ENCODE data around the gene BBS9.

Gene BBS9

DNA sequence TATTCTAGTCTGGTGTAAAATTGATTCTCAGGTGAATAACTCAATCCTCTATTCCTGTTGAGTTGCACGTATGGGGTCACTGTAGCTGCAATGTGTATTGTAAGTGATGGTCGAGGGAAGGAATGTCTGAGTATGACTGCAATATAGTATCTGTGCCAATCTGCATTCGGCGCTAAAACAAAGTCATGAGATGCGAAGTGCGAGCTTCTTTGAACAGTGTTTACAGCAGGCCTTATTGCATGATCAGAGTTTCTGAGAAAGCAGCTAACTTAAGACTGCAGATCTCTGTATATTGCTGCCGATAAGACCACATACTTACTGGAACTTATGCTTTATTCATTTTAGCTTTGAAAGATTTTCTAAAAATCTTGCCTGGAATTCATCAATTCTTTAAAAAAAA, 434.3 kb downstream of the BBS9 start:
- TF ChIP-seq CTCF (conservative IDR thresholded peaks at IDR 0.05; ENCODE audit: low read length): no peak
- no peak overlapping the region for H3K4me3 ChIP-seq (ENCODE audit: low read length)
- DNase-seq (ENCODE audit: low read depth): no peak

- DNase-seq (ENCODE audit: low read depth): no peak
- TF ChIP-seq CTCF (conservative IDR thresholded peaks at IDR 0.05; ENCODE audit: low read length): no peak
- H3K4me3 ChIP-seq (ENCODE audit: low read length): no peak overlapping the region
These were observed 448.8 kb downstream of the BBS9 start for GRCh38 chr7:33578166-33578565.

DNA sequence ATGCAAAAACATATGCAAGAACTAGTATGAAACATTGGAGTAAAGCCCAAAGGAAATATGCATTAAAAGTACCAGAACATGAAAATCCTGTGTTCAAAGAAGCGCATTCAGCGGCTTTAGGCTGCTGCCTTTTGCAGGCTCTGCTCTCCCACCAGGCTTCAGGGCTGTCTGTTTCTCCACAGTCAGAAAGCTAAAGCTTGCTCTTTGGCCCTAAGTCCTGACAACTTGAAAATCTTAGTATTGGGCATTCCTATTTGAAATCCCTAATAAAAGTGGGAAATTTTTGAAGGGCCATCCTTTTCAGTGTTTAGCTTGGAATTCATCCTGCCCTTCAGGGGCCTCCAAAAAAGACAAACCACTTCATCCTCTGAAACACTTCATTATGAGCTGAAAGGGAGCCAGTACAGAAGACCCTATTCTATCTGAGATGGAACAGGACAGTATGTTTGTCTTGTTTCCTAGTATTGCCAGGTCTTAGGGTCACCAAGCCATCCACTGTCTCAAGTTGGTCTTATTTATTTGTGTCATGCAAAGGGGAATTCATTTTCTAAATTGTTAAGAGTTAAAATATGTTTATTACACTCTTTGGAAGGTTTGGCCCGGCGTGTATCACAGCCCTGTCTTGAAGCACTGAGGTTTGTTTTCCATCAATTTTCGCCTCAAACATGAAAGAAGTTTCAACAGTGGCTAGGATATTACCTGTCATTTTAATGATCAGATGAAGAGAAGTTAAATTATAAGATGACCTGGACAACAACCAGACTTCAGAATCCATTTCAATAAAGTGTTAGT, 449.7 kb downstream of the BBS9 start:
- H3K4me3 ChIP-seq (ENCODE audit: low read length): no peak overlapping the region
- TF ChIP-seq CTCF (conservative IDR thresholded peaks at IDR 0.05; ENCODE audit: low read length): no peak
- DNase-seq (ENCODE audit: low read depth): no peak

DNA sequence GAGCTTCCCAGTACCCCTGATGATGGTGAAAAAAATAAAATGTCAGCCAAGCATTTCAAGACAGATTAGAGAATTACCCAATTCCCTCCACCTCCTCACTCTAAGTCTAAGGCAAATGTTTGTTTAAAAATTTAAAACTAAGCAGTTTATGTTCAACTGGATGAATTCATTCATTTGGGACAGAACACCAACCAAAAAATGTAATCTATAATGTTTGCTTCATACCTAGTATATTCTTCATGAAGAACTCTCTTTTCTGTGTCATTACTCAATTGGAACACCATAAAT, 450.3 kb downstream of the BBS9 start:
- no peak for DNase-seq (ENCODE audit: low read depth)
- H3K4me3 ChIP-seq (ENCODE audit: low read length): no peak overlapping the region
- no peak for TF ChIP-seq CTCF (conservative IDR thresholded peaks at IDR 0.05; ENCODE audit: low read length)

- DNase-seq (ENCODE audit: low read depth): no peak
- no peak for TF ChIP-seq CTCF (conservative IDR thresholded peaks at IDR 0.05; ENCODE audit: low read length)
- no peak overlapping the region for H3K4me3 ChIP-seq (ENCODE audit: low read length)
These were observed 451.9 kb downstream of the BBS9 start for GRCh38 chr7:33581236-33581635.

DNA sequence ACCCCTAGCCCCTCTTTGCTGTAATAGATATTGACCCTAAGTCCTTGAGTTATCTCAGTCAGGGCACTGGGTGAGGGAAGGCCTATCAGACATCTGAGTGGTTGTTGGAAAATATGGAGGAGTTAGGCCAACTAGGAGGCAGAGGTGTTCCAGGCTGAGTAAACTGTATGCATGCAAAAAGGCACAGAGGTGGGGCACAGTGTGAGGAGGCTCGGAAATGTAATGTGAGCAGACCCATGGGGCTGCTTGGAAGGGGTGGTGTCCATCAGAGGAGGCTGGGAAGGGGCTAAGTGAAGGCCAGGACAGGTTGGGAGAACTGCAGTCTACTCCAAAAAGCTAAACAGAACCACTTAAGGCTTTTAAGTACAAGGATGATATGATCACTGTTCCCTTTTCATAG, 452.7 kb downstream of the BBS9 start:
- DNase-seq (ENCODE audit: low read depth): no peak
- no peak overlapping the region for H3K4me3 ChIP-seq (ENCODE audit: low read length)
- no peak for TF ChIP-seq CTCF (conservative IDR thresholded peaks at IDR 0.05; ENCODE audit: low read length)

DNA sequence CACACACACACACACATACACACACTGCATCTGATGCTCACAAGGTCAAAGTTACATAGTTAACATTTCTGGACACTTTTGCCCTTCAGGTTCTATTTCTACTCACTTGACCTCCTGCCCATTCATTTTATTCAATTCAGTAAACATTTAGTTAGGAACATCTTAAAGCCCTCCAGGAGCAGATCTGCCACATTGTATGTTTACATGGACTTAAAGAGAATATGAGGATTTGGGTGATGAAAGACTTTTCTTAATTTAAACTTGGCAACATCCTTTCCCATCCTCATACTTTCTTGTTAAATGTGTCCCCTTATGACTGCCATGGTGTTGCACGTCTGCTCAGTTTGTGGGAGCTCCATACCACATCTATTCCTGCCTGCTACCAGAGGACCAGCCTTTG, 453.2 kb downstream of the BBS9 start:
- DNase-seq (ENCODE audit: low read depth): no peak
- H3K4me3 ChIP-seq (ENCODE audit: low read length): no peak overlapping the region
- TF ChIP-seq CTCF (conservative IDR thresholded peaks at IDR 0.05; ENCODE audit: low read length): no peak

Measured in AG10803 (cell line).